AG20443 (cell line): ENCODE measurements around the gene PCDHB13.
"Not testable (repeated sequence)": the region's sequence is repeated elsewhere in the genome, so short reads cannot be mapped to it uniquely, and the experiment has no call there.

Experiments used
- DNase-seq: peaks from one replicate; pipeline ENCODE4 v3.0.0; 2012; ENCODE audit warnings: low spot score, mixed read lengths

The PCDHB13 gene

DNA sequence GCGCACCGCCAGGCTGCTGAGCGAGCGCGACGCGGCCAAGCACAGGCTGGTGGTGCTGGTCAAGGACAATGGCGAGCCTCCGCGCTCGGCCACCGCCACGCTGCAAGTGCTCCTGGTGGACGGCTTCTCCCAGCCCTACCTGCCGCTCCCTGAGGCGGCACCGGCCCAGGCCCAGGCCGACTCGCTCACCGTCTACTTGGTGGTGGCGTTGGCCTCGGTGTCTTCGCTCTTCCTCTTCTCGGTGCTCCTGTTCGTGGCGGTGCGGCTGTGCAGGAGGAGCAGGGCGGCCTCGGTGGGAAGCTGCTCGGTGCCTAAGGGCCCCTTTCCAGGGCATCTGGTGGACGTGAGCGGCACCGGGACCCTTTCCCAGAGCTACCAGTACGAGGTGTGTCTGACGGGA lies 12.1 kb upstream of the PCDHB13 start:
- not testable (repeated sequence) for DNase-seq

GRCh38 chr5:141208478-141208877 lies 5.2 kb upstream of the PCDHB13 start, which contains the start of gene PCDHB12:
Gene PCDHB12 (plus strand): TSS chr5:141208719. CDS start chr5:141208908, 189 bp downstream.
- peak; percentile 25 for DNase-seq

GRCh38 chr5:141210281-141210680 lies 3.4 kb upstream of the PCDHB13 start:
- not testable (repeated sequence) for DNase-seq

DNA sequence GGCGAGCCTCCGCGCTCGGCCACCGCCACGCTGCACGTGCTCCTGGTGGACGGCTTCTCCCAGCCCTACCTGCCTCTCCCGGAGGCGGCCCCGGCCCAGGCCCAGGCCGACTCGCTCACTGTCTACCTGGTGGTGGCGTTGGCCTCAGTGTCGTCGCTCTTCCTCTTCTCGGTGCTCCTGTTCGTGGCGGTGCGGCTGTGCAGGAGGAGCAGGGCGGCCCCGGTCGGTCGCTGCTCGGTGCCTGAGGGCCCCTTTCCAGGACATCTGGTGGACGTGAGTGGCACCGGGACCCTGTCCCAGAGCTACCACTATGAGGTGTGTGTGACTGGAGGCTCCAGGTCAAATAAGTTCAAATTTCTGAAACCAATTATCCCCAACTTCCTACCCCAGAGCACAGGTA lies 2.9 kb upstream of the PCDHB13 start:
- not testable (repeated sequence) for DNase-seq

- DNase-seq: not testable (repeated sequence)
Measured at GRCh38 chr5:141214583-141214982, 864 bp downstream of the PCDHB13 start.

- DNase-seq: not testable (repeated sequence)
Measured at GRCh38 chr5:141215504-141215903, 1.8 kb downstream of the PCDHB13 start.

- DNase-seq: not testable (repeated sequence)
Measured at GRCh38 chr5:141216035-141216434, 2.3 kb downstream of the PCDHB13 start.

GRCh38 chr5:141223112-141223783 lies 9.5 kb downstream of the PCDHB13 start, which contains the start of gene PCDHB14:
Gene PCDHB14 (plus strand): TSS chr5:141223343. CDS start chr5:141223506, 163 bp downstream.
- DNase-seq: peak; percentile 49

GRCh38 chr5:141224844-141225243 lies 11.1 kb downstream of the PCDHB13 start:
- DNase-seq: not testable (repeated sequence)

- DNase-seq: not testable (repeated sequence)
Measured at GRCh38 chr5:141225421-141225820, 11.7 kb downstream of the PCDHB13 start.

GRCh38 chr5:141234109-141234667 lies 20.5 kb downstream of the PCDHB13 start:
- peak; percentile 11 for DNase-seq

- DNase-seq: not testable (repeated sequence)
Measured at GRCh38 chr5:141235922-141236321, 22.2 kb downstream of the PCDHB13 start.

DNA sequence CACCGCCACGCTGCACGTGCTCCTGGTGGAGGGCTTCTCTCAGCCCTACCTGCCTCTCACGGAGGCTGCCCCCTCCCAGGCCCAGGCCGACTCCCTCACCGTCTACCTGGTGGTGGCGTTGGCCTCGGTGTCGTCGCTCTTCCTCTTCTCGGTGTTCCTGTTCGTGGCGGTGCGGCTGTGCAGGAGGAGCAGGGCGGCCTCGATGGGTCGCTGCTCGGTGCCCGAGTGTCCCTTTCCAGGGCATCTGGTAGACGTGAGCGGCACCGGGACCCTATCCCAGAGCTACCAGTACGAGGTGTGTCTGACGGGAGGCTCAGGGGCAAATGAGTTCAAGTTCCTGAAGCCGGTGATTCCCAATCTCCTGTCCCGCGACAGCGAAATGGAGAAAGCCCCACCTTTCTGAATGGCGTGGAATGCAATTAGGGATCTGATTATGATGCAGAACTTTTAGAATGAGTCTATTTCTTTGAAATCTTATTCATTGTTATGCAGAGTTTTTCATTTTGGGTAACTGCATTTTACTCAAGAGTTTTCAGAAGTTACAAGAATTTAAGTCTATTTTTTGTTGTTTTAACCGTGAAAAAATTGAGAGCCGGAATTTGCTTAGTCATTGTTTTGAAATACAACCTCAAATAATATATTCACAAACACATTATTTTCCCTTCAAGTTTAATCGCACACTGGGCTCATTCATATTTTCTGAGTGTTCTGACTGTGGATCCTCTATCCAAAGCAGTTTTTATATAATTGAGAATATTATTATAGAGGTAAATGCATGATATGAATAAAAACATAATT lies 23.0 kb downstream of the PCDHB13 start:
- no peak for DNase-seq

GRCh38 chr5:141241496-141241895 lies 27.8 kb downstream of the PCDHB13 start:
- DNase-seq: no peak

GRCh38 chr5:141245250-141245717 lies 31.6 kb downstream of the PCDHB13 start, which contains the start of gene PCDHB15:
Gene PCDHB15 (plus strand): TSS chr5:141245395. CDS start chr5:141245579, 184 bp downstream.
- DNase-seq: peak; percentile 12

DNA sequence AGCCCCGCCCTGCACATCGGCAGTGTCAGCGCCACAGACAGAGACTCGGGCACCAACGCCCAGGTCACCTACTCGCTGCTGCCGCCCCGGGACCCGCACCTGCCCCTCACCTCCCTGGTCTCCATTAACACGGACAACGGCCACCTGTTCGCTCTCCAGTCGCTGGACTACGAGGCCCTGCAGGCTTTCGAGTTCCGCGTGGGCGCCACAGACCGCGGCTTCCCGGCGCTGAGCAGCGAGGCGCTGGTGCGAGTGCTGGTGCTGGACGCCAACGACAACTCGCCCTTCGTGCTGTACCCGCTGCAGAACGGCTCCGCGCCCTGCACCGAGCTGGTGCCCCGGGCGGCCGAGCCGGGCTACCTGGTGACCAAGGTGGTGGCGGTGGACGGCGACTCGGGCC lies 33.3 kb downstream of the PCDHB13 start:
- DNase-seq: not testable (repeated sequence)

- not testable (repeated sequence) for DNase-seq
Measured at GRCh38 chr5:141247434-141247833, 33.7 kb downstream of the PCDHB13 start.

DNA sequence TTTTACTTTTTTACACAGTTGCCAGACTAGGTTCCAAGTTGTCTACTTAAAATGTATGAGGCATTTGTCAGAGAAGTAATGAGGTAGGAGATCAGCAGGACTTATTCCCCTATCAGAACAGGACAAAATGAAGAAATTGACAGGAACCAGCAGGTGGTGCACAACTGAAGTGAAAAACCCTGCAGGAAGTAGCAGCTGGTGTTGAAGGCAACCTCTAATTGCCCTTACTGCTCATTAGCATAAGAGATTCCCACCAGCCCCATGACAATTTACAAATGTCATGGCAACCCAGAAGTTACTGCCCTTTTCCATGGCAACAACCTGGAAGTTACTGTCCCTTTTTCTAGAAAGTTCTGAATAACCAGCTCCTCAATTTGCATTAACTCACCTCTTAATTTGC lies 36.9 kb downstream of the PCDHB13 start:
- no peak for DNase-seq

- DNase-seq: no peak
Measured at GRCh38 chr5:141258464-141258863, 44.7 kb downstream of the PCDHB13 start.

DNA sequence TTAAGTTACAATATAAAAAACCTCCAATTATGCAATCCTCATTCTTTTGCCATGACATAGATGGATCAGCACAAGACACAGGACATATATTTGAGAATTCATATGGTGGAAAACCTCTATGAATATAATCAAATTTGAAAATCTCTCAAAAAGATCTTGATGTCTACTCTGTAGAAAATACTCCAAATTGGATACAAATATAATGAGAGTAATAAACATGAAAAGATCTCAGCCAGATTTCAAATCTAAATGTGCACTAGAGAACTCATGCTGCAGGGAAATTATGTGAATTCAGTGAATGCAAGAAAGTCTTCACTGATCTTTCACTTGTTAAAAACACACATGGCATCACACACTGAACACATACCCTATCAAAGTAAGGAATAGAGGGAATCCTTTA lies 45.2 kb downstream of the PCDHB13 start:
- no peak for DNase-seq

GRCh38 chr5:141260458-141261237 lies 46.9 kb downstream of the PCDHB13 start:
- no peak for DNase-seq

DNA sequence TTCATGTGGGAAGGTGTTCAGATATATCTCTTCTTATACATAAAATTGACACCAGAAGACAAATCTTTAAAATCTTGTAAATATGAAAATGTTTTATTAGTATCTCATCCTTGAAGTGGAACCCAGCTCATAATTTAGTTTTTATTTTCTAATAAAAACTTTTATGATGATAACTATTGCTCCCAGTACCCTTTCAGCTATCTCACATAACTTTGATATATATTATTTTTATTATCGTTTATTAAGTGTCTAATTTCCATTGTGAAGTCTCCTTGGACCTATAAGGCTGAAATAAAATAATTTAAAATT lies 47.5 kb downstream of the PCDHB13 start:
- no peak for DNase-seq
